Adrenal gland (tissue), 12 donors: ENCODE measurements around the gene QKI. TPM values are rescaled to one million over a fixed set of nuclear protein-coding genes. Genes with fewer than 3 reads are reported as not detected.
"Not testable (repeated sequence)": the region's sequence is repeated elsewhere in the genome, so short reads cannot be mapped to it uniquely, and the experiment has no call there.

Source experiments
- DNase-seq, 7 donors: peaks; one replicate each; pipeline ENCODE4 v3.0.0-alpha.2; 2019 to 2020
- H3K27ac ChIP-seq, 5 donors: fragments of 200-600 bp; sonication (generic) in 4 of 5; 1 replicate in 3 of 5; 2 replicates in 2 of 5; pipeline versions ENCODE4 v1.5.1 to v1.8.0; 2016 to 2020; ENCODE audit warnings: mild to moderate bottlenecking in 1 of 5
- H3K27me3 ChIP-seq: fragments of 200-600 bp; 2 replicates; pipeline ENCODE4 v1.8.0; 2021
- H3K36me3 ChIP-seq, 2 donors: fragments of 200-600 bp; replicated peaks in 1 of 2; 1 replicate in 1 of 2; 2 replicates in 1 of 2; pipeline versions ENCODE4 v1.5.1 to v1.8.0; 2018 to 2022
- H3K4me1 ChIP-seq, 2 donors: fragments of 200-600 bp; replicated peaks in 1 of 2; 1 replicate in 1 of 2; 2 replicates in 1 of 2; pipeline versions ENCODE4 v1.5.1 to v1.8.0; 2018 to 2021
- H3K4me3 ChIP-seq, 4 donors: fragments of 200-600 bp; sonication (generic) in 3 of 4; one replicate each; pipeline ENCODE4 v1.5.1; 2016 to 2018
- H3K9me3 ChIP-seq, 3 donors: fragments of 200-600 bp; sonication (generic) in 1 of 3; replicated peaks in 1 of 3; 1 replicate in 2 of 3; 2 replicates in 1 of 3; pipeline versions ENCODE4 v1.5.1 to v1.8.0; 2016 to 2021
- CTCF ChIP-seq, 6 experiments: fragments of 450-650 bp in 4 of 6; fragments of 200-600 bp in 2 of 6; sonication (generic) in 1 of 6; IDR thresholded peaks; 1 replicate in 5 of 6; 2 replicates in 1 of 6; pipeline versions ENCODE4 v1.5.1 to v1.8.0; 2016 to 2021; ENCODE audit warnings: antibody characterized with exemption in 6 of 6, mild to moderate bottlenecking in 2 of 6, moderate library complexity in 1 of 6
- POLR2A ChIP-seq, 2 donors: fragments of 450-650 bp; IDR thresholded peaks; one replicate each; pipeline ENCODE4 v1.6.1; 2017; ENCODE audit warnings: antibody characterized with exemption in 2 of 2, mild to moderate bottlenecking in 2 of 2, moderate library complexity in 1 of 2
- WGBS, 4 donors: extraction: QIAGEN DNeasy Blood & Tissue Kit in 2 of 4; methylation state at CpG; one replicate each; pipeline versions ENCODE4 v1.1.5 to v1.1.7; 2013 to 2017; 5-methylcytosine and 5-hydroxymethylcytosine counted together
- intact Hi-C, 2 donors: fragments of 100-400 bp; cut with DNase I; formaldehyde crosslinking; loops; one replicate each; pipeline versions ENCODE4 v1.14.1 to v1.15.0; 2022 to 2023
- polyA plus RNA-seq, 3 donors: library from polyadenylated mRNA; stranded (reverse); fragments of 200-250 nt in 2 of 3; fragments of 350-450 nt in 1 of 3; fragmentation: Illumina TruSeq in 1 of 3; extraction: RNeasy Lipid Tissue Mini Kit (QIAGEN cat#74804) in 1 of 3; gene quantifications; one replicate each; pipeline ENCODE4 v1.2.3, GENCODE V29; 2013 to 2014
- total RNA-seq, 9 donors: library from RNA; depleted of rRNA in 4 of 9; stranded (reverse); fragments of >200 nt in 4 of 9; fragments of 120-200 nt in 1 of 9; fragmentation: NEBNext Ultra II Directional in 1 of 9; extraction: Animal tissue kit (Norgen Biotek cat#: 25700) in 1 of 9; gene quantifications; one replicate each; pipeline versions ENCODE4 v1.1.0 to v1.2.4, GENCODE V29; 2013 to 2023
- donor health status: healthy with polysubstance abuse.
- donor health status: Bipolar disorder and iron deficiency.
- donor health status: DM: yes; HTN: yes; CAD: no.
- donor health status: DM: no; HTN: no; CAD: no.
- donor health status: DM: no; HTN: no; CAD: no.
- donor health status: DM: yes; HTN: yes; CAD: no.

Gene QKI
- total and polyA plus RNA-seq, 12 donors = 10.3 to 207 (median 130) TPM

GRCh38 chr6:163586888-163587287 is 172.4 kb downstream of the QKI start:
- DNase-seq = no peak
- H3K27ac ChIP-seq = no peak overlapping the region
- TF ChIP-seq CTCF (IDR thresholded peaks at IDR 0.05) = no peak
- TF ChIP-seq POLR2A (IDR thresholded peaks at IDR 0.05) = no peak
- no peaks in the 10 kb centered on the region for H3K9me3 ChIP-seq
- no peak overlapping the region for H3K4me3 ChIP-seq
- WGBS, 4 donors = 75 to 85% (median 81%) methylated on average over 6 of the region's 6 CpGs
- H3K36me3 ChIP-seq = no peaks in the 10 kb centered on the region
- no peaks in the 10 kb centered on the region for H3K27me3 ChIP-seq
- peaks cover 4 to 15% of the 10 kb centered on the region in 2 donors for H3K4me1 ChIP-seq
- intact Hi-C loops = no loop called here

GRCh38 chr6:163588220-163588919 is 173.9 kb downstream of the QKI start:
- TF ChIP-seq CTCF (IDR thresholded peaks at IDR 0.05) (no peak), POLR2A (IDR thresholded peaks at IDR 0.05) (no peak)
- H3K27ac ChIP-seq = no peak overlapping the region
- H3K9me3 ChIP-seq = peaks cover 0 to 11% (median 0%) of the 10 kb centered on the region in 3 donors
- H3K27me3 ChIP-seq = no peaks in the 10 kb centered on the region
- 74 to 85% (median 79%) methylated on average over 21 to 22 of the region's 22 CpGs for WGBS, 4 donors
- intact Hi-C loops = no loop called here
- H3K4me1 ChIP-seq = peaks cover 4 to 15% of the 10 kb centered on the region in 2 donors
- no peak overlapping the region for H3K4me3 ChIP-seq
- H3K36me3 ChIP-seq = no peaks in the 10 kb centered on the region
- DNase-seq = no peak

GRCh38 chr6:163589387-163589786 is 174.9 kb downstream of the QKI start:
- H3K9me3 ChIP-seq = peaks cover 0 to 12% (median 0%) of the 10 kb centered on the region in 3 donors
- H3K4me3 ChIP-seq = no peak overlapping the region
- WGBS, 4 donors = 70 to 83% (median 77%) methylated on average over 5 of the region's 5 CpGs
- intact Hi-C loops = no loop called here
- TF ChIP-seq CTCF (IDR thresholded peaks at IDR 0.05) (no peak), POLR2A (IDR thresholded peaks at IDR 0.05) (no peak)
- peaks cover 4 to 15% of the 10 kb centered on the region in 2 donors for H3K4me1 ChIP-seq
- no peaks in the 10 kb centered on the region for H3K36me3 ChIP-seq
- H3K27me3 ChIP-seq = no peaks in the 10 kb centered on the region
- H3K27ac ChIP-seq = no peak overlapping the region
- DNase-seq = no peak

GRCh38 chr6:163590132-163590531 is 175.6 kb downstream of the QKI start:
- H3K27me3 ChIP-seq, H3K27ac ChIP-seq, intact Hi-C loops, H3K36me3 ChIP-seq, DNase-seq, H3K4me3 ChIP-seq: not testable (repeated sequence)
- peaks cover 4 to 14% of the 10 kb centered on the region in 2 donors for H3K4me1 ChIP-seq
- H3K9me3 ChIP-seq = peaks cover 0 to 12% (median 0%) of the 10 kb centered on the region in 3 donors
- WGBS, 4 donors = 93 to 94% (median 93%) methylated on average over 9 of the region's 9 CpGs

- Histone ChIP-seq H3K4me1 (no peaks in the 10 kb centered on the region), H3K9me3 (peaks cover 0 to 12% (median 0%) of the 10 kb centered on the region in 3 donors), H3K27ac (no peak overlapping the region), H3K36me3 (no peaks in the 10 kb centered on the region), H3K27me3 (no peaks in the 10 kb centered on the region), H3K4me3 (no peak overlapping the region)
- 83 to 95% (median 89%) methylated on average over 3 of the region's 3 CpGs for WGBS, 4 donors
- TF ChIP-seq CTCF (IDR thresholded peaks at IDR 0.05) = no peak
- TF ChIP-seq POLR2A (IDR thresholded peaks at IDR 0.05) = no peak
- no peak for DNase-seq
- intact Hi-C loops = no loop called here
Observed at GRCh38 chr6:163592872-163593271, 178.4 kb downstream of the QKI start.
